Measurements from ENCODE around the gene GPR62.

Gene GPR62

GRCh38 chr3:51995346-51996163 is 40.4 kb downstream of the GPR62 start, which contains the start of gene RPL29:
Gene RPL29 (minus strand): TSS chr3:51995895. CDS start chr3:51995461, 434 bp downstream.
- WGBS (ENCODE audit: insufficient coverage) = 0% methylated on average over 24 of the region's 40 CpGs
- Histone ChIP-seq H3K36me3 (ENCODE audit: control insufficient read depth in 4 of 4, insufficient read depth in 4 of 4, low read length in 3 of 4) (peaks cover 8 to 38% (median 22%) of the 10 kb centered on the region in 4 experiments), H3K4me3 (ENCODE audit: control insufficient read depth in 1 of 7, extremely low read depth in 1 of 7, insufficient read depth in 4 of 7, low read depth in 2 of 7, low read length in 6 of 7) (peak within 1 kb of the TSS; percentile 64 to 100 (median 95)), H3K4me1 (ENCODE audit: control extremely low read depth in 1 of 4, control insufficient read depth in 4 of 4, insufficient read depth in 4 of 4, low read length in 3 of 4) (peaks cover 6 to 32% (median 15%) of the 10 kb centered on the region in 4 experiments), H3K27me3 (replicated peaks in 2 of 5; ENCODE audit: control insufficient read depth in 4 of 5, insufficient read depth in 5 of 5, low read length in 4 of 5) (no peaks in the 10 kb centered on the region), H3K27ac (ENCODE audit: insufficient read depth in 1 of 2, low read depth in 1 of 2, low read length in 2 of 2, poor library complexity in 1 of 2, severe bottlenecking in 2 of 2) (peak within 1 kb of the TSS; percentile 95 to 98), H3K9me3 (ENCODE audit: control extremely low read depth in 1 of 5, control insufficient read depth in 4 of 5, insufficient read depth in 2 of 5, low read depth in 1 of 5, low read length in 4 of 5) (no peaks in the 10 kb centered on the region)
- peak; percentile 96 to 98 (median 97) for DNase-seq
- POLR2A ChIA-PET = interaction anchor here (1.3 kb wide), 2 partner anchors 12 to 159 kb away, joined by 3 to 4 read pairs; partner anchors contain the start of genes ACY1 and POC1A
- CTCF ChIA-PET = interaction anchor here (1.1 to 6.7 kb wide), 5 partner anchors 13 to 150 kb away, joined by 3 to 52 read pairs (median 4); partner anchors contain the start of genes ABHD14A and ACY1

- H3K27me3 ChIP-seq (replicated peaks in 2 of 5; ENCODE audit: control insufficient read depth in 4 of 5, insufficient read depth in 5 of 5, low read length in 4 of 5) = no peaks in the 10 kb centered on the region
- ChIA-PET POLR2A (interaction anchor here (0.6 kb wide), 1 partner anchor 1748 kb away, joined by 3 read pairs; no protein-coding TSS in a partner anchor), CTCF (interaction anchor here (0.7 to 2.1 kb wide), 6 partner anchors 13 to 126 kb away, joined by 3 to 7 read pairs (median 4); partner anchors contain the start of gene ACY1)
These were observed 42.0 kb downstream of the GPR62 start for GRCh38 chr3:51997172-51997571.

DNA sequence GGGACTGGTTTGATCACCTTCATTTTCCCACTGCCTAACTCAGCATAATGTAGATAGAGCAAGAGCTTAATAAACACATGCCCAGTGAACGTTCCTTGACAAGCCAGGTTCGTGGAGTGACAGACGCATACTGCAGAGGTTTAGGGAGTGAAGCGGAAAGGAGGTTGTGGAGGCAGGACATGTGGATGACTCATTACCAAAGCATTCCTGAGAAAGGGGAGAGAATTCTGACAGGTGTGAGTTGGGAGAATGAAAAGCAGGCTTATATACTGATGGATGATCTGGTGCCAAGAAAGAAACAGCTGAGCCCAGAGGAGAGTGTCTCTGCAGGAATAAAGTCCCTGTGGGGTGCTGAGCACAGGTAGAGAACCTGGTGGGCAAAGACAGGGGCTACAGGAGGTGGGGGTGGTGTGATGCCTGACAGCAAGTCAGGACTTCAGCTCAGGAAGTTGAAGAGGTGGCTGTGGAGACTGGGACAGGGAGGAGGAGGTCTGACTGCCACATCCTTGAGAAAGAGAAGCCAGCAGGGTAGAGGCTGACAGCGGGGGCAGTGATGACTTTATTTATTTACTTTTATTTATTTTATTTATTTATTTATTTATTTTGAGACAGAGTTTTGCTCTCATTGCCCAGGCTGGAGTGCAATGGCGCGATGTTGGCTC is 42.9 kb downstream of the GPR62 start:
- WGBS (ENCODE audit: insufficient coverage) = 87% methylated on average over 4 of the region's 7 CpGs
- H3K27ac ChIP-seq (ENCODE audit: insufficient read depth in 1 of 2, low read depth in 1 of 2, low read length in 2 of 2, poor library complexity in 1 of 2, severe bottlenecking in 2 of 2) = no peak overlapping the region
- H3K4me3 ChIP-seq (ENCODE audit: control insufficient read depth in 1 of 7, extremely low read depth in 1 of 7, insufficient read depth in 4 of 7, low read depth in 2 of 7, low read length in 6 of 7) = no peak overlapping the region
- POLR2A ChIA-PET = no interaction called here
- no peak for DNase-seq
- CTCF ChIA-PET = interaction anchor here (0.6 to 2.1 kb wide), 11 partner anchors 14 to 148 kb away, joined by 3 to 7 read pairs (median 4); partner anchors contain the start of gene ACY1
- peaks cover 6 to 24% (median 19%) of the 10 kb centered on the region in 4 experiments for H3K4me1 ChIP-seq (ENCODE audit: control extremely low read depth in 1 of 4, control insufficient read depth in 4 of 4, insufficient read depth in 4 of 4, low read length in 3 of 4)
- H3K36me3 ChIP-seq (ENCODE audit: control insufficient read depth in 4 of 4, insufficient read depth in 4 of 4, low read length in 3 of 4) = peaks cover 4 to 21% (median 10%) of the 10 kb centered on the region in 4 experiments
- no peaks in the 10 kb centered on the region for H3K9me3 ChIP-seq (ENCODE audit: control extremely low read depth in 1 of 5, control insufficient read depth in 4 of 5, insufficient read depth in 2 of 5, low read depth in 1 of 5, low read length in 4 of 5)
- H3K27me3 ChIP-seq (replicated peaks in 2 of 5; ENCODE audit: control insufficient read depth in 4 of 5, insufficient read depth in 5 of 5, low read length in 4 of 5) = no peaks in the 10 kb centered on the region

More at GRCh38 chr3:51997172-51997571, 42.0 kb downstream of the GPR62 start:
- 86% methylated on average over 2 of the region's 2 CpGs for WGBS (ENCODE audit: insufficient coverage)
- Histone ChIP-seq H3K36me3 (ENCODE audit: control insufficient read depth in 4 of 4, insufficient read depth in 4 of 4, low read length in 3 of 4) (peaks cover 8 to 29% (median 18%) of the 10 kb centered on the region in 4 experiments), H3K27ac (ENCODE audit: insufficient read depth in 1 of 2, low read depth in 1 of 2, low read length in 2 of 2, poor library complexity in 1 of 2, severe bottlenecking in 2 of 2) (no peak overlapping the region), H3K4me3 (ENCODE audit: control insufficient read depth in 1 of 7, extremely low read depth in 1 of 7, insufficient read depth in 4 of 7, low read depth in 2 of 7, low read length in 6 of 7) (no peak overlapping the region), H3K4me1 (ENCODE audit: control extremely low read depth in 1 of 4, control insufficient read depth in 4 of 4, insufficient read depth in 4 of 4, low read length in 3 of 4) (peaks cover 6 to 31% (median 20%) of the 10 kb centered on the region in 4 experiments), H3K9me3 (ENCODE audit: control extremely low read depth in 1 of 5, control insufficient read depth in 4 of 5, insufficient read depth in 2 of 5, low read depth in 1 of 5, low read length in 4 of 5) (no peaks in the 10 kb centered on the region)
- DNase-seq = no peak

DNA sequence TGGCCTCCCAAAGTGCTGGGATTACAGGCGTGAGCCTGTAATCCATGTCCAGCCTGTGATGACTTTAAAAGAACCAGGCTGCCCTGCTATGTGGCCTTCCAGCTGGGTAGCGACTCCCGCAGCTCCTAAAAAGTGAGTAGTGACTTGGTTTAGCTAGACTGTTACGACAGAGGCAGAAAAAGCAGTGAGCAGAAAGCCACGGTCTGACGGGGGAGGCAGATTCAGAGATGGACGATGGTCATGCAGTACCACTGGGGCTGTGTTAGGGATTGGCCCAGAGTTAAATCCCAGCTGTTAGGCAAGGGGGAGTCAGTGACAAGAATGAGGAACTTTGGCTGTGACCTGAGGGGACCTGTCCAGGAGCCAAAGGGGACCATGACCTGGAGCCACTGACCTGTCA is 43.6 kb downstream of the GPR62 start:
- H3K9me3 ChIP-seq (ENCODE audit: control extremely low read depth in 1 of 5, control insufficient read depth in 4 of 5, insufficient read depth in 2 of 5, low read depth in 1 of 5, low read length in 4 of 5) = no peaks in the 10 kb centered on the region
- no peak for DNase-seq
- H3K4me1 ChIP-seq (ENCODE audit: control extremely low read depth in 1 of 4, control insufficient read depth in 4 of 4, insufficient read depth in 4 of 4, low read length in 3 of 4) = peaks cover 6 to 24% (median 19%) of the 10 kb centered on the region in 4 experiments
- CTCF ChIA-PET = interaction anchor here (0.6 to 2.1 kb wide), 10 partner anchors 14 to 148 kb away, joined by 3 to 7 read pairs (median 4); partner anchors contain the start of gene ACY1
- H3K27ac ChIP-seq (ENCODE audit: insufficient read depth in 1 of 2, low read depth in 1 of 2, low read length in 2 of 2, poor library complexity in 1 of 2, severe bottlenecking in 2 of 2) = no peak overlapping the region
- POLR2A ChIA-PET = no interaction called here
- H3K36me3 ChIP-seq (ENCODE audit: control insufficient read depth in 4 of 4, insufficient read depth in 4 of 4, low read length in 3 of 4) = peaks cover 4 to 16% (median 7%) of the 10 kb centered on the region in 4 experiments
- H3K27me3 ChIP-seq (replicated peaks in 2 of 5; ENCODE audit: control insufficient read depth in 4 of 5, insufficient read depth in 5 of 5, low read length in 4 of 5) = no peaks in the 10 kb centered on the region
- H3K4me3 ChIP-seq (ENCODE audit: control insufficient read depth in 1 of 7, extremely low read depth in 1 of 7, insufficient read depth in 4 of 7, low read depth in 2 of 7, low read length in 6 of 7) = no peak overlapping the region
- WGBS (ENCODE audit: insufficient coverage) = 96% methylated on average over 7 of the region's 7 CpGs

GRCh38 chr3:51999846-52000245 is 44.7 kb downstream of the GPR62 start:
- Histone ChIP-seq H3K27ac (ENCODE audit: insufficient read depth in 1 of 2, low read depth in 1 of 2, low read length in 2 of 2, poor library complexity in 1 of 2, severe bottlenecking in 2 of 2) (no peak overlapping the region), H3K27me3 (replicated peaks in 2 of 5; ENCODE audit: control insufficient read depth in 4 of 5, insufficient read depth in 5 of 5, low read length in 4 of 5) (no peaks in the 10 kb centered on the region), H3K4me3 (ENCODE audit: control insufficient read depth in 1 of 7, extremely low read depth in 1 of 7, insufficient read depth in 4 of 7, low read depth in 2 of 7, low read length in 6 of 7) (no peak overlapping the region), H3K9me3 (ENCODE audit: control extremely low read depth in 1 of 5, control insufficient read depth in 4 of 5, insufficient read depth in 2 of 5, low read depth in 1 of 5, low read length in 4 of 5) (no peaks in the 10 kb centered on the region), H3K36me3 (ENCODE audit: control insufficient read depth in 4 of 4, insufficient read depth in 4 of 4, low read length in 3 of 4) (peaks cover 0 to 6% (median 0%) of the 10 kb centered on the region in 4 experiments), H3K4me1 (ENCODE audit: control extremely low read depth in 1 of 4, control insufficient read depth in 4 of 4, insufficient read depth in 4 of 4, low read length in 3 of 4) (peaks cover 3 to 20% (median 10%) of the 10 kb centered on the region in 4 experiments)
- no peak for DNase-seq
- no CpG with 5 or more reads among the region's 2 CpGs for WGBS (ENCODE audit: insufficient coverage)
- ChIA-PET POLR2A (no interaction called here), CTCF (interaction anchor here (1.0 to 9.0 kb wide), 5 partner anchors 53 to 161 kb away, joined by 4 to 169 read pairs (median 50); no protein-coding TSS in a partner anchor)

DNA sequence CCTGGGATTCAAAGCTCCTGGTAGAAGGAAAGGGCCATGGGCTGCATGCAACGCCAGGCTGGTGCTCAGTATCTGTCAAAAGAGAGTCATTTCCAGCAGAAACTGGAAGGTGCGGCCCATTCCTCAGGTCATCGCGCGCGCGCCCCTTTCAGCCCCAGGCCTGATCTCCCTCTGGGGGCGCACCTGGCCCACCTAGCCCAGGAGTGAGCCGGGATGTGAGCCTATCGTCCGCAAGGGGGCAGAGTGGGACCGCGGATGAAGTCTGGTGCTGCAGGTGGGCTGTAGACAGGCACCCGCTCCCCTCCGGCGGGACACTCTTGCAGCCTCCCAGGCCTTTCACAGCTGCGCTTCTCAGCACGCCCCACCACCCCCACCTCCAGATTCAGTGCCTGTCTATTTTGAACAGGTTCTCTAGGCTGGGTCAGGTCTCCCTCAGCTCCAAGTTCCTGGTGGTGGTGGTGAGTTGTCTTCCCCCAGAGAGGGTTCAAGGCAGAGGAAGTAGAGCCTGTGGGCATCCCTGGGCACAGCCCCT is 46.3 kb downstream of the GPR62 start:
- no peaks in the 10 kb centered on the region for H3K9me3 ChIP-seq (ENCODE audit: control extremely low read depth in 1 of 5, control insufficient read depth in 4 of 5, insufficient read depth in 2 of 5, low read depth in 1 of 5, low read length in 4 of 5)
- H3K27ac ChIP-seq (ENCODE audit: insufficient read depth in 1 of 2, low read depth in 1 of 2, low read length in 2 of 2, poor library complexity in 1 of 2, severe bottlenecking in 2 of 2) = no peak overlapping the region
- ChIA-PET CTCF (interaction anchor here (0.7 to 9.0 kb wide), 28 partner anchors 10 to 338 kb away, joined by 3 to 169 read pairs (median 4); partner anchors contain the start of genes ABHD14B and DUSP7), POLR2A (interaction anchor here (0.6 to 0.9 kb wide), 2 partner anchors 52 to 120 kb away, joined by 3 to 4 read pairs; no protein-coding TSS in a partner anchor)
- peaks cover 0 to 32% (median 19%) of the 10 kb centered on the region in 4 experiments for H3K4me1 ChIP-seq (ENCODE audit: control extremely low read depth in 1 of 4, control insufficient read depth in 4 of 4, insufficient read depth in 4 of 4, low read length in 3 of 4)
- no peaks in the 10 kb centered on the region for H3K36me3 ChIP-seq (ENCODE audit: control insufficient read depth in 4 of 4, insufficient read depth in 4 of 4, low read length in 3 of 4)
- H3K4me3 ChIP-seq (ENCODE audit: control insufficient read depth in 1 of 7, extremely low read depth in 1 of 7, insufficient read depth in 4 of 7, low read depth in 2 of 7, low read length in 6 of 7) = peak overlapping the region in 2 of 7 experiments; percentile 11 to 25
- WGBS (ENCODE audit: insufficient coverage) = 2% methylated on average over 14 of the region's 18 CpGs
- peak; percentile 83 to 91 (median 88) for DNase-seq
- no peaks in the 10 kb centered on the region for H3K27me3 ChIP-seq (replicated peaks in 2 of 5; ENCODE audit: control insufficient read depth in 4 of 5, insufficient read depth in 5 of 5, low read length in 4 of 5)

All from common myeloid progenitor, CD34-positive (primary cell).